GM23338 (cell line): ENCODE measurements around the gene MEIG1. TPM values are rescaled to one million over a fixed set of nuclear protein-coding genes. Genes with fewer than 3 reads are reported as not detected.

Source experiments
- ATAC-seq: fragments of 200-7000 bp; cut with Tn5 transposase; 3 replicates; pipeline ENCODE4 v1.9.1; 2020
- DNase-seq: peaks from one replicate; pipeline ENCODE4 v3.0.0-alpha.2; 2015; ENCODE audit warnings: low spot score
- H2AFZ ChIP-seq: fragments of 200-600 bp; sonication (generic); 2 replicates; pipeline ENCODE4 v1.8.0; 2016; ENCODE audit warnings: antibody characterized with exemption, mild to moderate bottlenecking, moderate library complexity
- H3F3A ChIP-seq: fragments of 200-600 bp; sonication (generic); replicated peaks from 2 replicates; pipeline ENCODE4 v1.8.0; 2017; ENCODE audit warnings: antibody characterized with exemption, mixed run types, low read depth
- H3K27ac ChIP-seq: fragments of 200-600 bp; sonication (generic); 2 replicates; pipeline ENCODE4 v1.6.1; 2016; ENCODE audit warnings: low read depth
- H3K27me3 ChIP-seq: fragments of 200-600 bp; sonication (generic); 2 replicates; pipeline ENCODE4 v1.8.0; 2016; ENCODE audit warnings: mild to moderate bottlenecking, mixed run types, moderate library complexity; ENCODE audit not compliant: insufficient read depth
- H3K36me3 ChIP-seq: fragments of 200-600 bp; sonication (generic); 2 replicates; pipeline ENCODE4 v1.8.0; 2016; ENCODE audit warnings: mild to moderate bottlenecking; ENCODE audit not compliant: insufficient read depth
- H3K4me1 ChIP-seq: fragments of 200-600 bp; sonication (generic); 2 replicates; pipeline ENCODE4 v1.8.0; 2016; ENCODE audit warnings: mild to moderate bottlenecking, moderate library complexity; ENCODE audit not compliant: insufficient read depth
- H3K4me2 ChIP-seq: fragments of 200-600 bp; sonication (generic); 2 replicates; pipeline ENCODE4 v1.7.1; 2017; ENCODE audit warnings: mixed run types
- H3K4me3 ChIP-seq: fragments of 200-600 bp; sonication (generic); 2 replicates; pipeline ENCODE4 v1.6.1; 2016; ENCODE audit warnings: mixed run types
- H3K79me2 ChIP-seq: fragments of 200-600 bp; sonication (generic); replicated peaks from 2 replicates; pipeline ENCODE4 v1.8.0; 2017; ENCODE audit warnings: mild to moderate bottlenecking; ENCODE audit not compliant: insufficient read depth
- H3K9me2 ChIP-seq: fragments of 200-600 bp; sonication (generic); 2 replicates; pipeline ENCODE4 v1.8.0; 2017; ENCODE audit not compliant: insufficient read depth
- H4K20me1 ChIP-seq: fragments of 200-600 bp; sonication (generic); replicated peaks from 2 replicates; pipeline ENCODE4 v1.8.0; 2017; ENCODE audit warnings: mild to moderate bottlenecking; ENCODE audit not compliant: insufficient read depth
- H3K27ac Mint-ChIP-seq: 2 replicates; pipeline ENCODE4 v1.8.0; 2020; ENCODE audit warnings: inconsistent platforms, mild to moderate bottlenecking, moderate library complexity, mixed read lengths
- H3K27me3 Mint-ChIP-seq: 3 replicates; pipeline ENCODE4 v1.8.0; 2022; ENCODE audit warnings: low read depth, mild to moderate bottlenecking, moderate library complexity, mixed read lengths, inconsistent platforms; ENCODE audit not compliant: insufficient read depth, poor library complexity
- H3K36me3 Mint-ChIP-seq: 3 replicates; pipeline ENCODE4 v1.8.0; 2021; ENCODE audit warnings: low read depth, mild to moderate bottlenecking, inconsistent platforms, moderate library complexity, mixed read lengths
- H3K4me1 Mint-ChIP-seq: 3 replicates; pipeline ENCODE4 v1.8.0; 2020; ENCODE audit warnings: mild to moderate bottlenecking, inconsistent platforms, mixed read lengths
- H3K4me3 Mint-ChIP-seq: 3 replicates; pipeline ENCODE4 v1.8.0; 2021; ENCODE audit warnings: moderate library complexity, mild to moderate bottlenecking, inconsistent platforms, mixed read lengths
- H3K9me3 Mint-ChIP-seq: 3 replicates; pipeline ENCODE4 v1.8.0; 2020; ENCODE audit warnings: moderate library complexity, mild to moderate bottlenecking, inconsistent platforms, mixed read lengths
- CREB1 ChIP-seq: fragments of 250-450 bp; sonication (Bioruptor Pico); IDR thresholded peaks from 2 replicates; pipeline ENCODE4 v1.5.0; 2020; ENCODE audit warnings: low read depth, mild to moderate bottlenecking, moderate library complexity
- EZH2 ChIP-seq: fragments of 200-600 bp; sonication (generic); IDR thresholded peaks from one replicate; pipeline ENCODE4 v1.8.0; 2017; ENCODE audit warnings: antibody characterized with exemption, mild to moderate bottlenecking, low read depth; ENCODE audit not compliant: unreplicated experiment
- EZH2phosphoT487 ChIP-seq: fragments of 200-600 bp; sonication (generic); IDR thresholded peaks from one replicate; pipeline ENCODE4 v1.8.1; 2018; ENCODE audit warnings: antibody characterized with exemption; ENCODE audit not compliant: unreplicated experiment
- JUNB ChIP-seq: IDR thresholded peaks from one replicate; pipeline ENCODE4 v1.6.1; 2016; ENCODE audit warnings: antibody characterized with exemption; ENCODE audit not compliant: unreplicated experiment
- NANOG ChIP-seq: IDR thresholded peaks from 2 replicates; pipeline ENCODE4 v1.6.1; 2016; ENCODE audit warnings: antibody characterized with exemption, borderline replicate concordance
- POLR2AphosphoS5 ChIP-seq: IDR thresholded peaks from 2 replicates; pipeline ENCODE4 v1.6.1; 2016; ENCODE audit warnings: antibody characterized with exemption, low read depth
- STAT1 ChIP-seq: IDR thresholded peaks from one replicate; pipeline ENCODE4 v1.6.1; 2016; ENCODE audit warnings: antibody characterized with exemption; ENCODE audit not compliant: unreplicated experiment
- ZNF114 ChIP-seq: fragments of 250-450 bp; sonication (Bioruptor Pico); IDR thresholded peaks from 2 replicates; pipeline ENCODE4 v1.5.0; 2020; ENCODE audit warnings: mild to moderate bottlenecking, moderate library complexity
- ZNF331 ChIP-seq: fragments of 250-450 bp; sonication (Bioruptor Pico); IDR thresholded peaks from 2 replicates; pipeline ENCODE4 v1.5.0; 2020; ENCODE audit warnings: low read depth, mild to moderate bottlenecking, moderate library complexity
- polyA plus RNA-seq: library from polyadenylated mRNA; unstranded; fragments of >200 nt; fragmentation: Nextera tagmentation; extraction: Ambion mirVana; gene quantifications from 2 replicates; pipeline ENCODE4 v1.2.1, GENCODE V29; 2016
- total RNA-seq: library from RNA; depleted of rRNA; stranded (reverse); fragments of >200 nt; shearing (Covaris generic); gene quantifications from 2 replicates; pipeline ENCODE4 v1.2.3, GENCODE V29; 2014
- TF ChIP-seq, protein P1 (sequence below), 2 experiments: fragments of 200-600 bp in 1 of 2; sonication (generic) in 1 of 2; conservative IDR thresholded peaks; 2 replicates each; pipeline versions ENCODE4 v1.5.1 to v1.6.1; 2016 to 2017; ENCODE audit warnings: antibody characterized with exemption in 2 of 2, low read depth in 2 of 2, mild to moderate bottlenecking in 2 of 2, moderate library complexity in 1 of 2
- TF ChIP-seq, protein P2 (sequence below): fragments of 250-450 bp; sonication (Bioruptor Pico); IDR thresholded peaks from 2 replicates; pipeline ENCODE4 v1.5.0; 2020; ENCODE audit warnings: mild to moderate bottlenecking, moderate library complexity
- TF ChIP-seq, protein P3 (sequence below): IDR thresholded peaks from one replicate; pipeline ENCODE4 v1.6.1; 2018; ENCODE audit warnings: antibody characterized with exemption; ENCODE audit not compliant: unreplicated experiment
- TF ChIP-seq, protein P4 (sequence below): IDR thresholded peaks from 2 replicates; pipeline ENCODE4 v1.6.1; 2016; ENCODE audit warnings: antibody characterized with exemption

MEIG1 gene
- total and polyA plus RNA-seq, 2 experiments from 2014 or later = 1.2 TPM; not detected in 1

DNA sequence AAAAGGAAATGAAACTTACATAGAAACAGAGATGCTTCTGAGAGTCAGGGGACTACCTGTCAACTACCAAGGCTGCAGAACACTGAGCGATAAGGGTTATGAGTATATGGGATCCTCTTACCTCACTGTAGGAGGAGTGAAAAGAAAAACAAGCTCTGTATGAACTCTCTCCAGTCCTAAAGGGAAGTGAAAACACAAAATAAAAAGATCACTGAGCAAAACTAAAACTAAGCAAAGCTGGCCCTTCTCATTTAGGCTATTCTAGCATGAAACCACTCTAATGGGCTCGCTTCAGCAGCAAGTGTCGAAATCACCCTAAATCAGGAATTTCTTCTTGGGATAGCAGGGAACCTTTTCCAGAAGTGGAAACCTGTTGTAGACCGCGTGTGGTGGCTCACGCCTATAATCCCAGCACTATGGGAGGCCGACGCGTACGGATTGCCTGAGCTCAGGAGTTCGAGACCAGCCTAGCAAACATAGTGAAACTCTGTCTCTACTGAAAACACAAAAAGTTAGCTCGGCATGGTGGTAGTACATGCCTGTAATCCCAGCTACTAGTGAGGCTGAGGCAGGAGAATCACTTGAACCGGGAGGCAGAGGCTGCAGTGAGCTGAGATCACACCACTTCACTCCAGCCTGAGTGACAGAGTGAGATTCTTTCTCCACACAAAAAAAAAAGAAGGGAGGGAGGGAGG, 32.3 kb upstream of the MEIG1 start:
- DNase-seq (no peak), ATAC-seq (no peak)
- Mint-ChIP-seq H3K4me1 (no peaks in the 10 kb centered on the region), H3K36me3 (peaks cover 23% of the 10 kb centered on the region), H3K27me3 (no peaks in the 10 kb centered on the region), H3K4me3 (no peak overlapping the region), H3K9me3 (no peaks in the 10 kb centered on the region), H3K27ac (no peak overlapping the region)
- no peak overlapping the region for H2AFZ ChIP-seq
- H3K27me3 ChIP-seq = no peaks in the 10 kb centered on the region
- no peak overlapping the region for H3K27ac ChIP-seq
- no peak overlapping the region for H3K4me2 ChIP-seq
- H3K79me2 ChIP-seq = no peaks in the 10 kb centered on the region
- H3K4me3 ChIP-seq = no peak overlapping the region
- TF ChIP-seq, protein P1, sequence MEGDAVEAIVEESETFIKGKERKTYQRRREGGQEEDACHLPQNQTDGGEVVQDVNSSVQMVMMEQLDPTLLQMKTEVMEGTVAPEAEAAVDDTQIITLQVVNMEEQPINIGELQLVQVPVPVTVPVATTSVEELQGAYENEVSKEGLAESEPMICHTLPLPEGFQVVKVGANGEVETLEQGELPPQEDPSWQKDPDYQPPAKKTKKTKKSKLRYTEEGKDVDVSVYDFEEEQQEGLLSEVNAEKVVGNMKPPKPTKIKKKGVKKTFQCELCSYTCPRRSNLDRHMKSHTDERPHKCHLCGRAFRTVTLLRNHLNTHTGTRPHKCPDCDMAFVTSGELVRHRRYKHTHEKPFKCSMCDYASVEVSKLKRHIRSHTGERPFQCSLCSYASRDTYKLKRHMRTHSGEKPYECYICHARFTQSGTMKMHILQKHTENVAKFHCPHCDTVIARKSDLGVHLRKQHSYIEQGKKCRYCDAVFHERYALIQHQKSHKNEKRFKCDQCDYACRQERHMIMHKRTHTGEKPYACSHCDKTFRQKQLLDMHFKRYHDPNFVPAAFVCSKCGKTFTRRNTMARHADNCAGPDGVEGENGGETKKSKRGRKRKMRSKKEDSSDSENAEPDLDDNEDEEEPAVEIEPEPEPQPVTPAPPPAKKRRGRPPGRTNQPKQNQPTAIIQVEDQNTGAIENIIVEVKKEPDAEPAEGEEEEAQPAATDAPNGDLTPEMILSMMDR (conservative IDR thresholded peaks at IDR 0.05; ENCODE audit: low read depth in 2 of 2) = no peak
- TF ChIP-seq EZH2phosphoT487 = no peak
- TF ChIP-seq CREB1 (CRISPR knock-in tag) = no peak
- TF ChIP-seq ZNF331 (CRISPR knock-in tag) = no peak
- TF ChIP-seq, protein P2, sequence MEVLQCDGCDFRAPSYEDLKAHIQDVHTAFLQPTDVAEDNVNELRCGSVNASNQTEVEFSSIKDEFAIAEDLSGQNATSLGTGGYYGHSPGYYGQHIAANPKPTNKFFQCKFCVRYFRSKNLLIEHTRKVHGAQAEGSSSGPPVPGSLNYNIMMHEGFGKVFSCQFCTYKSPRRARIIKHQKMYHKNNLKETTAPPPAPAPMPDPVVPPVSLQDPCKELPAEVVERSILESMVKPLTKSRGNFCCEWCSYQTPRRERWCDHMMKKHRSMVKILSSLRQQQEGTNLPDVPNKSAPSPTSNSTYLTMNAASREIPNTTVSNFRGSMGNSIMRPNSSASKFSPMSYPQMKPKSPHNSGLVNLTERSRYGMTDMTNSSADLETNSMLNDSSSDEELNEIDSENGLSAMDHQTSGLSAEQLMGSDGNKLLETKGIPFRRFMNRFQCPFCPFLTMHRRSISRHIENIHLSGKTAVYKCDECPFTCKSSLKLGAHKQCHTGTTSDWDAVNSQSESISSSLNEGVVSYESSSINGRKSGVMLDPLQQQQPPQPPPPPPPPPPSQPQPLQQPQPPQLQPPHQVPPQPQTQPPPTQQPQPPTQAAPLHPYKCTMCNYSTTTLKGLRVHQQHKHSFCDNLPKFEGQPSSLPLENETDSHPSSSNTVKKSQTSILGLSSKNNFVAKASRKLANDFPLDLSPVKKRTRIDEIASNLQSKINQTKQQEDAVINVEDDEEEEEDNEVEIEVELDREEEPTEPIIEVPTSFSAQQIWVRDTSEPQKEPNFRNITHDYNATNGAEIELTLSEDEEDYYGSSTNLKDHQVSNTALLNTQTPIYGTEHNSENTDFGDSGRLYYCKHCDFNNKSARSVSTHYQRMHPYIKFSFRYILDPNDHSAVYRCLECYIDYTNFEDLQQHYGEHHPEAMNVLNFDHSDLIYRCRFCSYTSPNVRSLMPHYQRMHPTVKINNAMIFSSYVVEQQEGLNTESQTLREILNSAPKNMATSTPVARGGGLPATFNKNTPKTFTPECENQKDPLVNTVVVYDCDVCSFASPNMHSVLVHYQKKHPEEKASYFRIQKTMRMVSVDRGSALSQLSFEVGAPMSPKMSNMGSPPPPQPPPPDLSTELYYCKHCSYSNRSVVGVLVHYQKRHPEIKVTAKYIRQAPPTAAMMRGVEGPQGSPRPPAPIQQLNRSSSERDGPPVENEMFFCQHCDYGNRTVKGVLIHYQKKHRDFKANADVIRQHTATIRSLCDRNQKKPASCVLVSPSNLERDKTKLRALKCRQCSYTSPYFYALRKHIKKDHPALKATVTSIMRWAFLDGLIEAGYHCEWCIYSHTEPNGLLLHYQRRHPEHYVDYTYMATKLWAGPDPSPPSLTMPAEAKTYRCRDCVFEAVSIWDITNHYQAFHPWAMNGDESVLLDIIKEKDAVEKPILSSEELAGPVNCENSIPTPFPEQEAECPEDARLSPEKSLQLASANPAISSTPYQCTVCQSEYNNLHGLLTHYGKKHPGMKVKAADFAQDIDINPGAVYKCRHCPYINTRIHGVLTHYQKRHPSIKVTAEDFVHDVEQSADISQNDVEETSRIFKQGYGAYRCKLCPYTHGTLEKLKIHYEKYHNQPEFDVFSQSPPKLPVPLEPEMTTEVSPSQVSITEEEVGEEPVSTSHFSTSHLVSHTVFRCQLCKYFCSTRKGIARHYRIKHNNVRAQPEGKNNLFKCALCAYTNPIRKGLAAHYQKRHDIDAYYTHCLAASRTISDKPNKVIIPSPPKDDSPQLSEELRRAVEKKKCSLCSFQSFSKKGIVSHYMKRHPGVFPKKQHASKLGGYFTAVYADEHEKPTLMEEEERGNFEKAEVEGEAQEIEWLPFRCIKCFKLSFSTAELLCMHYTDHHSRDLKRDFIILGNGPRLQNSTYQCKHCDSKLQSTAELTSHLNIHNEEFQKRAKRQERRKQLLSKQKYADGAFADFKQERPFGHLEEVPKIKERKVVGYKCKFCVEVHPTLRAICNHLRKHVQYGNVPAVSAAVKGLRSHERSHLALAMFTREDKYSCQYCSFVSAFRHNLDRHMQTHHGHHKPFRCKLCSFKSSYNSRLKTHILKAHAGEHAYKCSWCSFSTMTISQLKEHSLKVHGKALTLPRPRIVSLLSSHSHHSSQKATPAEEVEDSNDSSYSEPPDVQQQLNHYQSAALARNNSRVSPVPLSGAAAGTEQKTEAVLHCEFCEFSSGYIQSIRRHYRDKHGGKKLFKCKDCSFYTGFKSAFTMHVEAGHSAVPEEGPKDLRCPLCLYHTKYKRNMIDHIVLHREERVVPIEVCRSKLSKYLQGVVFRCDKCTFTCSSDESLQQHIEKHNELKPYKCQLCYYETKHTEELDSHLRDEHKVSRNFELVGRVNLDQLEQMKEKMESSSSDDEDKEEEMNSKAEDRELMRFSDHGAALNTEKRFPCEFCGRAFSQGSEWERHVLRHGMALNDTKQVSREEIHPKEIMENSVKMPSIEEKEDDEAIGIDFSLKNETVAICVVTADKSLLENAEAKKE = no peak
- TF ChIP-seq ZNF114 (CRISPR knock-in tag) = no peak
- TF ChIP-seq POLR2AphosphoS5 = no peak
- no peak for TF ChIP-seq EZH2
- no peak for TF ChIP-seq JUNB
- TF ChIP-seq, protein P3, sequence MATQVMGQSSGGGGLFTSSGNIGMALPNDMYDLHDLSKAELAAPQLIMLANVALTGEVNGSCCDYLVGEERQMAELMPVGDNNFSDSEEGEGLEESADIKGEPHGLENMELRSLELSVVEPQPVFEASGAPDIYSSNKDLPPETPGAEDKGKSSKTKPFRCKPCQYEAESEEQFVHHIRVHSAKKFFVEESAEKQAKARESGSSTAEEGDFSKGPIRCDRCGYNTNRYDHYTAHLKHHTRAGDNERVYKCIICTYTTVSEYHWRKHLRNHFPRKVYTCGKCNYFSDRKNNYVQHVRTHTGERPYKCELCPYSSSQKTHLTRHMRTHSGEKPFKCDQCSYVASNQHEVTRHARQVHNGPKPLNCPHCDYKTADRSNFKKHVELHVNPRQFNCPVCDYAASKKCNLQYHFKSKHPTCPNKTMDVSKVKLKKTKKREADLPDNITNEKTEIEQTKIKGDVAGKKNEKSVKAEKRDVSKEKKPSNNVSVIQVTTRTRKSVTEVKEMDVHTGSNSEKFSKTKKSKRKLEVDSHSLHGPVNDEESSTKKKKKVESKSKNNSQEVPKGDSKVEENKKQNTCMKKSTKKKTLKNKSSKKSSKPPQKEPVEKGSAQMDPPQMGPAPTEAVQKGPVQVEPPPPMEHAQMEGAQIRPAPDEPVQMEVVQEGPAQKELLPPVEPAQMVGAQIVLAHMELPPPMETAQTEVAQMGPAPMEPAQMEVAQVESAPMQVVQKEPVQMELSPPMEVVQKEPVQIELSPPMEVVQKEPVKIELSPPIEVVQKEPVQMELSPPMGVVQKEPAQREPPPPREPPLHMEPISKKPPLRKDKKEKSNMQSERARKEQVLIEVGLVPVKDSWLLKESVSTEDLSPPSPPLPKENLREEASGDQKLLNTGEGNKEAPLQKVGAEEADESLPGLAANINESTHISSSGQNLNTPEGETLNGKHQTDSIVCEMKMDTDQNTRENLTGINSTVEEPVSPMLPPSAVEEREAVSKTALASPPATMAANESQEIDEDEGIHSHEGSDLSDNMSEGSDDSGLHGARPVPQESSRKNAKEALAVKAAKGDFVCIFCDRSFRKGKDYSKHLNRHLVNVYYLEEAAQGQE = no peak
- TF ChIP-seq, protein P4, sequence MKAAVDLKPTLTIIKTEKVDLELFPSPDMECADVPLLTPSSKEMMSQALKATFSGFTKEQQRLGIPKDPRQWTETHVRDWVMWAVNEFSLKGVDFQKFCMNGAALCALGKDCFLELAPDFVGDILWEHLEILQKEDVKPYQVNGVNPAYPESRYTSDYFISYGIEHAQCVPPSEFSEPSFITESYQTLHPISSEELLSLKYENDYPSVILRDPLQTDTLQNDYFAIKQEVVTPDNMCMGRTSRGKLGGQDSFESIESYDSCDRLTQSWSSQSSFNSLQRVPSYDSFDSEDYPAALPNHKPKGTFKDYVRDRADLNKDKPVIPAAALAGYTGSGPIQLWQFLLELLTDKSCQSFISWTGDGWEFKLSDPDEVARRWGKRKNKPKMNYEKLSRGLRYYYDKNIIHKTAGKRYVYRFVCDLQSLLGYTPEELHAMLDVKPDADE = no peak
- TF ChIP-seq NANOG = no peak
- TF ChIP-seq STAT1 = no peak
- H3K9me2 ChIP-seq = no peaks in the 10 kb centered on the region
- H3K4me1 ChIP-seq = no peaks in the 10 kb centered on the region
- H4K20me1 ChIP-seq = no peaks in the 10 kb centered on the region
- H3F3A ChIP-seq = no peaks in the 10 kb centered on the region
- H3K36me3 ChIP-seq = peaks cover 12% of the 10 kb centered on the region; the same call in 1 of the 2 replicates
